Neural progenitor cell (in vitro differentiated cells): ENCODE measurements around the gene SNX2. TPM values are rescaled to one million over a fixed set of nuclear protein-coding genes. Genes with fewer than 3 reads are reported as not detected.

ENCODE experiments used
- DNase-seq: peaks from one replicate; pipeline ENCODE4 v3.0.0-alpha.2; 2016; ENCODE audit warnings: low spot score
- H2AFZ ChIP-seq: fragments of 200-600 bp; sonication (generic); replicated peaks from 2 replicates; pipeline ENCODE4 v1.6.1; 2016; ENCODE audit warnings: antibody characterized with exemption
- H3F3A ChIP-seq: fragments of 200-600 bp; sonication (generic); 2 replicates; pipeline ENCODE4 v1.6.1; 2016; ENCODE audit warnings: antibody characterized with exemption, low read depth
- H3K27ac ChIP-seq: fragments of 200-600 bp; sonication (generic); 2 replicates; pipeline ENCODE4 v1.5.1; 2016; ENCODE audit warnings: mild to moderate bottlenecking
- H3K27me3 ChIP-seq: fragments of 200-600 bp; sonication (generic); 2 replicates; pipeline ENCODE4 v1.6.1; 2016; ENCODE audit warnings: mild to moderate bottlenecking, moderate library complexity
- H3K36me3 ChIP-seq: fragments of 200-600 bp; sonication (generic); 2 replicates; pipeline ENCODE4 v1.5.1; 2016
- H3K4me1 ChIP-seq: fragments of 200-600 bp; sonication (generic); 2 replicates; pipeline ENCODE4 v1.6.1; 2016; ENCODE audit warnings: mixed run types
- H3K4me2 ChIP-seq: fragments of 200-600 bp; sonication (generic); 2 replicates; pipeline ENCODE4 v1.6.1; 2016
- H3K4me3 ChIP-seq: fragments of 200-600 bp; sonication (generic); 2 replicates; pipeline ENCODE4 v1.5.1; 2016
- H3K79me2 ChIP-seq: fragments of 200-600 bp; sonication (generic); 2 replicates; pipeline ENCODE4 v1.6.1; 2016; ENCODE audit warnings: low read depth
- H3K9ac ChIP-seq: fragments of 200-600 bp; sonication (generic); 2 replicates; pipeline ENCODE4 v1.6.1; 2016
- H3K9me3 ChIP-seq: fragments of 200-600 bp; sonication (generic); 2 replicates; pipeline ENCODE4 v1.5.1; 2016; ENCODE audit warnings: low read depth
- H4K20me1 ChIP-seq: fragments of 200-600 bp; sonication (generic); 2 replicates; pipeline ENCODE4 v1.6.1; 2016; ENCODE audit warnings: low read depth
- H3K27ac Mint-ChIP-seq: 3 replicates; pipeline ENCODE4 v1.8.0; 2021; ENCODE audit warnings: mixed read lengths
- H3K27me3 Mint-ChIP-seq: 2 replicates; pipeline ENCODE4 v1.8.0; 2022; ENCODE audit warnings: low read depth, mild to moderate bottlenecking, inconsistent platforms, moderate library complexity, mixed read lengths; ENCODE audit not compliant: insufficient read depth
- H3K36me3 Mint-ChIP-seq: 3 replicates; pipeline ENCODE4 v1.8.0; 2021; ENCODE audit warnings: mixed read lengths
- H3K4me1 Mint-ChIP-seq: 3 replicates; pipeline ENCODE4 v1.8.0; 2021; ENCODE audit warnings: mixed read lengths
- H3K4me3 Mint-ChIP-seq: 3 replicates; pipeline ENCODE4 v1.8.0; 2021; ENCODE audit warnings: mild to moderate bottlenecking, moderate library complexity, mixed read lengths
- H3K9me3 Mint-ChIP-seq: 3 replicates; pipeline ENCODE4 v1.8.0; 2020; ENCODE audit warnings: mixed read lengths
- EZH2 ChIP-seq: fragments of 200-600 bp; sonication (generic); IDR thresholded peaks from 2 replicates; pipeline ENCODE4 v1.6.1; 2017; ENCODE audit warnings: antibody characterized with exemption, mild to moderate bottlenecking, moderate library complexity
- EZH2phosphoT487 ChIP-seq: fragments of 200-600 bp; sonication (generic); IDR thresholded peaks from 2 replicates; pipeline ENCODE4 v1.6.1; 2017; ENCODE audit warnings: antibody characterized with exemption
- total RNA-seq: library from RNA; depleted of rRNA; stranded (reverse); fragments of >200 nt; gene quantifications from 2 replicates; pipeline ENCODE4 v1.2.3, GENCODE V29; 2015; ENCODE audit warnings: low replicate concordance
- TF ChIP-seq, protein P1 (sequence below): fragments of 200-600 bp; sonication (generic); IDR thresholded peaks from 2 replicates; pipeline ENCODE4 v1.5.1; 2017; ENCODE audit warnings: antibody characterized with exemption, mild to moderate bottlenecking

The SNX2 gene
- total RNA-seq, 1 donor from 2014 or later = 73.0 TPM

DNA sequence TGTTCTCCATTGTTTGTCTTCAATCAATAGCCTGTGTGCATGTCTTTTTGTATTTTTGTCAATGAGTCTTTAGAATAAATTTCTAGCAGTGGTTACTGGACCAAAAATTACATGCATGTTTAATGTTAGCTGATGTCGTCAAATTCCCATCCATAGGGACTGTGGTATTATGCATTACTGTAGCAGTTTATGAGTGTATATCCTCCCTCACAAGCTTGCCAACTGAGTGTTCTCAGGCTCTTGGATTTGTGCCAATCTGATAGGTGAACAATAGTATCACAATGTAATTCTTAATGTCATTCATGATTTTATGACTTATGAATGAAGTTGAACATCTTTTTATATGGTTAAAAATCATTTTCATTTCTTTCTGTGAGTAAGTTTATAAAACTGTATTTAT is 83.6 kb downstream of the SNX2 start:
- no peaks in the 10 kb centered on the region for H3K27me3 Mint-ChIP-seq
- no peak overlapping the region for H3K27ac Mint-ChIP-seq
- Histone ChIP-seq H3K9me3 (no peaks in the 10 kb centered on the region), H3F3A (no peaks in the 10 kb centered on the region), H4K20me1 (no peaks in the 10 kb centered on the region), H3K4me3 (no peak overlapping the region), H3K4me1 (peaks cover 12% of the 10 kb centered on the region), H3K4me2 (no peak overlapping the region), H2AFZ (no peak overlapping the region), H3K9ac (no peak overlapping the region), H3K36me3 (no peaks in the 10 kb centered on the region), H3K27ac (no peak overlapping the region), H3K79me2 (no peaks in the 10 kb centered on the region), H3K27me3 (no peaks in the 10 kb centered on the region)
- TF ChIP-seq, protein P1, sequence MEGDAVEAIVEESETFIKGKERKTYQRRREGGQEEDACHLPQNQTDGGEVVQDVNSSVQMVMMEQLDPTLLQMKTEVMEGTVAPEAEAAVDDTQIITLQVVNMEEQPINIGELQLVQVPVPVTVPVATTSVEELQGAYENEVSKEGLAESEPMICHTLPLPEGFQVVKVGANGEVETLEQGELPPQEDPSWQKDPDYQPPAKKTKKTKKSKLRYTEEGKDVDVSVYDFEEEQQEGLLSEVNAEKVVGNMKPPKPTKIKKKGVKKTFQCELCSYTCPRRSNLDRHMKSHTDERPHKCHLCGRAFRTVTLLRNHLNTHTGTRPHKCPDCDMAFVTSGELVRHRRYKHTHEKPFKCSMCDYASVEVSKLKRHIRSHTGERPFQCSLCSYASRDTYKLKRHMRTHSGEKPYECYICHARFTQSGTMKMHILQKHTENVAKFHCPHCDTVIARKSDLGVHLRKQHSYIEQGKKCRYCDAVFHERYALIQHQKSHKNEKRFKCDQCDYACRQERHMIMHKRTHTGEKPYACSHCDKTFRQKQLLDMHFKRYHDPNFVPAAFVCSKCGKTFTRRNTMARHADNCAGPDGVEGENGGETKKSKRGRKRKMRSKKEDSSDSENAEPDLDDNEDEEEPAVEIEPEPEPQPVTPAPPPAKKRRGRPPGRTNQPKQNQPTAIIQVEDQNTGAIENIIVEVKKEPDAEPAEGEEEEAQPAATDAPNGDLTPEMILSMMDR = no peak
- no peak for TF ChIP-seq EZH2
- peaks cover 9% of the 10 kb centered on the region for H3K36me3 Mint-ChIP-seq
- no peak for DNase-seq
- peaks cover 3% of the 10 kb centered on the region for H3K9me3 Mint-ChIP-seq
- H3K4me3 Mint-ChIP-seq = no peak overlapping the region
- peaks cover 9% of the 10 kb centered on the region for H3K4me1 Mint-ChIP-seq

DNA sequence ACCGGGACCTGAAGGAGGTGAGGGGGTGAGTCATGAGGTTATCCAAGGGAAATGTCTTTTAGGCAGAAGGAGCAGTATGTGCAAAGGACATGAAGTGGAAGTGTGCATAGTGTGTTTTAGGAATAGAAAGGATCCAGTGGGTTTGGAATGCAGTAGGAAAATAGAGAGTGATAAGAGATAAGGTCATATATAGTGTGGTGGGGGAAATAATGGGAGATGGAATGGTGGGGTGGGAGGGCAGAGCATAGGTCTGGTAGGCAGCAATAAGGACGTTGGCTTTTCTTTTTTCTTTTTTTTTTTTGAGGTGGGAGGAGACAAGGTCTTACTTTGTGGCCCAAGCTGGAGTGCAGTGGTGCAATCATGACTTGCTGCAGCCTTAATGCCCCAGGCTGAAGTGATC is 88.4 kb downstream of the SNX2 start:
- no peak overlapping the region for H3K9ac ChIP-seq
- no peak overlapping the region for H3K4me2 ChIP-seq
- peaks cover 12% of the 10 kb centered on the region for H3K4me1 ChIP-seq
- TF ChIP-seq EZH2phosphoT487 (no peak), EZH2 (no peak)
- TF ChIP-seq, protein P1 = no peak
- H3K4me1 Mint-ChIP-seq = peaks cover 9% of the 10 kb centered on the region
- peaks cover 12% of the 10 kb centered on the region for H3K36me3 Mint-ChIP-seq
- H2AFZ ChIP-seq = no peak overlapping the region
- no peaks in the 10 kb centered on the region for H3F3A ChIP-seq
- H3K27me3 ChIP-seq = no peaks in the 10 kb centered on the region
- H3K27ac Mint-ChIP-seq = no peak overlapping the region
- no peak for DNase-seq
- H3K9me3 ChIP-seq = no peaks in the 10 kb centered on the region
- no peaks in the 10 kb centered on the region for H3K79me2 ChIP-seq
- no peaks in the 10 kb centered on the region for H3K27me3 Mint-ChIP-seq
- no peak overlapping the region for H3K4me3 Mint-ChIP-seq
- no peaks in the 10 kb centered on the region for H4K20me1 ChIP-seq
- no peak overlapping the region for H3K4me3 ChIP-seq
- H3K9me3 Mint-ChIP-seq = peaks cover 3% of the 10 kb centered on the region
- H3K36me3 ChIP-seq = no peaks in the 10 kb centered on the region
- H3K27ac ChIP-seq = no peak overlapping the region

DNA sequence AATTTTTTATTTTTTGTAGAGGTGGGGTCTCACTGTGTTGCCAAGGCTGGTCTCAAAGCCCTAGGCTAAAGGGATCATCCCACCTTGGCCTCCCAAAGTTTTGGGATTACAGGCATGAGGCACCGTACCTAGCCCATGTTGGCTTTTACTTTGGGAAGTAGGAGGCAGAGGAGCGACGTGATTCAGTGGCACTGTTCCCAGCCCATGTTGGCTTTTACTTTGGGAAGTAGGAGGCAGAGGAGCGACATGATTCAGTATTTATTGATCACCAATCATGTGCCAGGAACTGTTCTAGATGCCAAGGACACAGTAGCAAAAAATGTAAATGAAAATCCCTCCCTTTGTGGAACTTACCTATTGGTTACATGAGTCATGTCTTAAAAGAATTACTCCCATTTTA is 88.8 kb downstream of the SNX2 start:
- Histone ChIP-seq H3K36me3 (no peaks in the 10 kb centered on the region), H2AFZ (no peak overlapping the region), H3K27me3 (no peaks in the 10 kb centered on the region), H3K4me2 (no peak overlapping the region), H3K79me2 (no peaks in the 10 kb centered on the region), H3K4me3 (no peak overlapping the region), H3K9ac (no peak overlapping the region), H3K27ac (no peak overlapping the region), H4K20me1 (no peaks in the 10 kb centered on the region), H3K9me3 (no peaks in the 10 kb centered on the region), H3K4me1 (peaks cover 12% of the 10 kb centered on the region), H3F3A (no peaks in the 10 kb centered on the region)
- TF ChIP-seq EZH2 = no peak
- Mint-ChIP-seq H3K27ac (no peak overlapping the region), H3K27me3 (no peaks in the 10 kb centered on the region), H3K4me3 (no peak overlapping the region), H3K4me1 (peaks cover 9% of the 10 kb centered on the region), H3K9me3 (peaks cover 3% of the 10 kb centered on the region), H3K36me3 (peaks cover 15% of the 10 kb centered on the region)
- DNase-seq = no peak

DNA sequence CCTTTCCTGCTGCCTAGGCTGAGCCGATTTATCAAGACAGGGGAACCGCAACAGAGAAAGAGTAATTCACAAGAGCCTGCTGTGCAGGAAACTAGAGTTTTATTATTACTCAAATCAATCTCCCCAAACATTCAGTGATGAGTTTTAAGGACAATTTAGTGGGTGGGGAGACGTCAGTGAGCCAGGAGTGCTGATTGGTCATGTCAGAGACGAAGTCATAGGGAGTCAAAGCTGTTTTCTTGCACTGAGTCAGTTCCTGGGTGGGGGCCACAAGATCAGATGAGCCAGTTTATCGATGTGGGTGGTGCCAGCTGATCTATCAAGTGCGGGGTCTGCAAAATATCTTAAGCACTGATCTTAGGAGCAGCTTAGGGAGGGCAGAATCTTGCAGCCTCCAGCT is 89.5 kb downstream of the SNX2 start:
- no peak for DNase-seq

More for the DNA sequence above, 89.5 kb downstream of the SNX2 start:
- Histone ChIP-seq H3K4me2 (no peak overlapping the region), H3K9me3 (no peaks in the 10 kb centered on the region), H2AFZ (no peak overlapping the region), H4K20me1 (no peaks in the 10 kb centered on the region), H3K36me3 (no peaks in the 10 kb centered on the region), H3K27me3 (no peaks in the 10 kb centered on the region), H3K4me3 (no peak overlapping the region), H3K79me2 (no peaks in the 10 kb centered on the region), H3K4me1 (peaks cover 12% of the 10 kb centered on the region), H3K9ac (no peak overlapping the region), H3K27ac (no peak overlapping the region), H3F3A (no peaks in the 10 kb centered on the region)
- Mint-ChIP-seq H3K9me3 (peaks cover 3% of the 10 kb centered on the region), H3K4me1 (peaks cover 9% of the 10 kb centered on the region), H3K27ac (no peak overlapping the region), H3K4me3 (no peak overlapping the region), H3K36me3 (peaks cover 17% of the 10 kb centered on the region), H3K27me3 (no peaks in the 10 kb centered on the region)
- TF ChIP-seq, protein P1 = no peak
- TF ChIP-seq EZH2phosphoT487 (no peak), EZH2 (no peak)
